HUES48 (cell line): Measurements from ENCODE around the gene RALY.

Source experiments
- H3K27ac ChIP-seq: one replicate; pipeline ENCODE4 v1.7.0; 2013; ENCODE audit warnings: low read depth, low read length, inconsistent platforms
- H3K27me3 ChIP-seq: 2 replicates; pipeline ENCODE4 v1.6.1; 2013; ENCODE audit warnings: mild to moderate bottlenecking, low read length; ENCODE audit not compliant: control insufficient read depth, insufficient read depth
- H3K36me3 ChIP-seq: 2 replicates; pipeline ENCODE4 v1.6.1; 2013; ENCODE audit warnings: low read length; ENCODE audit not compliant: control insufficient read depth, insufficient read depth
- H3K4me1 ChIP-seq: 2 replicates; pipeline ENCODE4 v1.6.1; 2013; ENCODE audit warnings: mild to moderate bottlenecking, low read length; ENCODE audit not compliant: control insufficient read depth, insufficient read depth
- H3K4me3 ChIP-seq: 2 replicates; pipeline ENCODE4 v1.5.1; 2013; ENCODE audit warnings: mild to moderate bottlenecking, low read depth, low read length
- H3K9ac ChIP-seq: 2 replicates; pipeline ENCODE4 v1.6.1; 2013; ENCODE audit warnings: mild to moderate bottlenecking, low read depth, low read length, moderate library complexity
- H3K9me3 ChIP-seq: 2 replicates; pipeline ENCODE4 v1.6.1; 2013; ENCODE audit warnings: low read length; ENCODE audit not compliant: control insufficient read depth, insufficient read depth

The RALY gene

GRCh38 chr20:33993576-33994221, at the start of gene RALY:
TSS of gene RALY (plus strand) at chr20:33993911. CDS start at chr20:34072075, 78,164 bp downstream.
- Histone ChIP-seq H3K9ac (peak within 1 kb of the TSS; percentile 95), H3K36me3 (no peaks in the 10 kb centered on the region), H3K4me3 (peak within 1 kb of the TSS; percentile 89), H3K9me3 (no peaks in the 10 kb centered on the region), H3K27ac (peak within 1 kb of the TSS; percentile 99), H3K4me1 (peaks cover 12% of the 10 kb centered on the region), H3K27me3 (no peaks in the 10 kb centered on the region)

- H3K9ac ChIP-seq = no peak overlapping the region
- no peak overlapping the region for H3K27ac ChIP-seq
- H3K36me3 ChIP-seq = no peaks in the 10 kb centered on the region
- H3K9me3 ChIP-seq = peaks cover 4% of the 10 kb centered on the region; the same call in 1 of the 2 replicates
- H3K4me1 ChIP-seq = no peaks in the 10 kb centered on the region
- H3K27me3 ChIP-seq = no peaks in the 10 kb centered on the region
- H3K4me3 ChIP-seq = no peak overlapping the region
Measured at GRCh38 chr20:33944914-33945313, 48.8 kb upstream of the RALY start.

DNA sequence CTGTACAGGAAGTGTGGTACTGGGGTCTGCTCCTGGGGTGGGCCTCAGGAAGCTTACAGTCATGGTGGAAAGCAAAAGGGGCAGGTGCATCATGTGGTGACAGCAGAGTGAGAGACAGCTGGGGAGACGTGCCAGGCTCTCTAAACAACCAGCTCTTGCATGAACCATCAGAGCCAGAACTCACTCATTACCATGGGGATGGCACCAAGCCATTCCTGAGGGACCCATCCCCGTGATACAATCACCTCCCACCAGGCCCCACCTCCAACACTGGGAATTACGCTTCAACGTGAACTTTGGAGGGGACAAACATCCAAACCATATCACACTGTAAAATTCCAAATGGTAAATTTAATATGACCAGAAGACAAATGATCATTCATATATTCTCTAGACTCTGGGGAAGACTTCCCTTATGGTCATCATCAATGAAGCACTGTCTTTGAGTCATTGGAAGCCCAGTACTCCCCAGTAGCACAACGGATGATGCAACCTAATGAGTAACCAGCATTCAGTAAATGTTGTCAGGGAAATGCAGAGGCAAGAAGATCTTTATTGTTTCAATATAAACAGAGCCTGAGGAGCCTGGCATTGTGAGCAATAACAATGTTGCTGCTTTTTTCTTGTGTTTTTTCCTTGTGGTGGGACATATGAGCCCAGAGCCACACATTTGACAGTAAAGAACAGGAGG, 48.2 kb upstream of the RALY start:
- Histone ChIP-seq H3K9me3 (peaks cover 4% of the 10 kb centered on the region; the same call in 1 of the 2 replicates), H3K27me3 (no peaks in the 10 kb centered on the region)

GRCh38 chr20:33947709-33948295, 45.9 kb upstream of the RALY start:
- H3K9me3 ChIP-seq = peaks cover 4% of the 10 kb centered on the region; the same call in 1 of the 2 replicates
- H3K27me3 ChIP-seq = no peaks in the 10 kb centered on the region
- no peak overlapping the region for H3K4me3 ChIP-seq
- no peaks in the 10 kb centered on the region for H3K4me1 ChIP-seq
- H3K9ac ChIP-seq = no peak overlapping the region
- no peaks in the 10 kb centered on the region for H3K36me3 ChIP-seq
- H3K27ac ChIP-seq = no peak overlapping the region

More for the DNA sequence above, 48.2 kb upstream of the RALY start:
- Histone ChIP-seq H3K9ac (no peak overlapping the region), H3K4me3 (no peak overlapping the region), H3K27ac (no peak overlapping the region), H3K36me3 (no peaks in the 10 kb centered on the region), H3K4me1 (no peaks in the 10 kb centered on the region)

GRCh38 chr20:33948480-33948879, 45.2 kb upstream of the RALY start:
- H3K9ac ChIP-seq = no peak overlapping the region
- H3K27me3 ChIP-seq = no peaks in the 10 kb centered on the region
- H3K4me3 ChIP-seq = no peak overlapping the region
- H3K36me3 ChIP-seq = no peaks in the 10 kb centered on the region
- H3K27ac ChIP-seq = no peak overlapping the region
- H3K9me3 ChIP-seq = peaks cover 4% of the 10 kb centered on the region; the same call in 1 of the 2 replicates
- no peaks in the 10 kb centered on the region for H3K4me1 ChIP-seq

- Histone ChIP-seq H3K9ac (no peak overlapping the region), H3K4me1 (no peaks in the 10 kb centered on the region), H3K4me3 (no peak overlapping the region), H3K36me3 (no peaks in the 10 kb centered on the region), H3K27ac (no peak overlapping the region), H3K9me3 (peaks cover 4% of the 10 kb centered on the region; the same call in 1 of the 2 replicates), H3K27me3 (no peaks in the 10 kb centered on the region)
Measured at GRCh38 chr20:33951171-33951570, 42.5 kb upstream of the RALY start.

DNA sequence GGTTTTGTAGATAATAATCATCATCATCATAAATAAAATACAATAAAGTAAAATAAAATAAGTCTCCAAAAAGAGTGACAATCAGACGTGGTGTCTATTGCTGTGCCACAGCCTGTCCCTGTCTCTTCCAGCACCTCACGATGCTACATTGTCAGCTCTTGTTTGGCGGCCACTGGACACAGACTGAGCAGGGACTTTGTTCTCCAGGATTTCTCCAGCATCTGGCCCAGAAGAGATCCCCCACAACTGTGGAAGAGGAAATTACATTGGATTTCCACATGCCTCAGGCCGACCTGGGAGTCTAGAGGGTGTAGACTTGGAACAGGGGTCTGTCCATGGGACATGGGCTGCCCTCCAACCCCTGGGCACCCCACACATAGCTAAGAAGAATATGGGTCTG, 39.2 kb upstream of the RALY start:
- Histone ChIP-seq H3K9me3 (no peaks in the 10 kb centered on the region), H3K9ac (no peak overlapping the region), H3K36me3 (no peaks in the 10 kb centered on the region), H3K4me3 (no peak overlapping the region), H3K4me1 (no peaks in the 10 kb centered on the region), H3K27ac (no peak overlapping the region), H3K27me3 (no peaks in the 10 kb centered on the region)

DNA sequence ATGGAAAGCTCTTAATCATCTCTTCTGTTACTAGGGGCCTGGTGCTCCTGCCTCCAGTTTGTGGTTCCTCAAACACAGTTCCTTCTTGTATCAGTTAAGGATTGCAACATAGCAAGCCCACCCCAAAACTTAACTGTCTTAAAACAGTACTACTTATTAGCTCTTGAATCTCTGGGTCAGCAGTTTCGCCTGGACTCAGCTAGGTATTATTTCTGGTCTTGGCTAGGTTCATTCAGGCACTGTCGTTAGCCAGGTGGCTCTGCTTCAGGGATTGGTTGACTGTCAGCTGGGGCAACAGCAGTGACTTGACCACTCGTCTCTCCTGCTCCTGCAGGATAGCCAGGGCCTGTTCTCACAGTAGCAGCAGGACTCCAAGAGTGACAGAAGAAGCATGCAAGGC, 30.0 kb upstream of the RALY start:
- H3K9me3 ChIP-seq = no peaks in the 10 kb centered on the region
- H3K4me3 ChIP-seq = no peak overlapping the region
- H3K27me3 ChIP-seq = no peaks in the 10 kb centered on the region
- no peaks in the 10 kb centered on the region for H3K36me3 ChIP-seq
- no peaks in the 10 kb centered on the region for H3K4me1 ChIP-seq
- H3K9ac ChIP-seq = no peak overlapping the region
- H3K27ac ChIP-seq = no peak overlapping the region

DNA sequence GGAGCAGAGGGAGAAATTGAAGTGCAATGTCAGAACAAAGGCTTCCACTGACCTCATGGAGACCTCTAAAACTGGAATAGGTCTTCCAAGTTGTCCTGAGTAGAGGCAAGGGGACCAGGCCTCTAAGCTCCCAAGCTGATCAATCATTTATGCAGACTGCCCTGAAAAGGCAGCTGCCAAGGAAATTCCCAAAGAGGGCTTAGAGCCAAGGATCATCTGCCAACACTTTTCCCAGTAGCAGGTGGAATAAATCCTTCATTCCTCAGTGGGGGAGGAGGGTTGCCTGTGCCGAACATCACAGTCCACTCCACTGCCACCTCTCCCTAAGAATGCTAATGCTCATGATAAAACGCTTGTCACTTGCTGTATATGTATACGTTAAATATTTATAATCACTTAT, 29.3 kb upstream of the RALY start:
- H3K9me3 ChIP-seq = no peaks in the 10 kb centered on the region
- H3K9ac ChIP-seq = no peak overlapping the region
- H3K27ac ChIP-seq = no peak overlapping the region
- no peaks in the 10 kb centered on the region for H3K27me3 ChIP-seq
- H3K4me3 ChIP-seq = no peak overlapping the region
- no peaks in the 10 kb centered on the region for H3K4me1 ChIP-seq
- H3K36me3 ChIP-seq = no peaks in the 10 kb centered on the region

DNA sequence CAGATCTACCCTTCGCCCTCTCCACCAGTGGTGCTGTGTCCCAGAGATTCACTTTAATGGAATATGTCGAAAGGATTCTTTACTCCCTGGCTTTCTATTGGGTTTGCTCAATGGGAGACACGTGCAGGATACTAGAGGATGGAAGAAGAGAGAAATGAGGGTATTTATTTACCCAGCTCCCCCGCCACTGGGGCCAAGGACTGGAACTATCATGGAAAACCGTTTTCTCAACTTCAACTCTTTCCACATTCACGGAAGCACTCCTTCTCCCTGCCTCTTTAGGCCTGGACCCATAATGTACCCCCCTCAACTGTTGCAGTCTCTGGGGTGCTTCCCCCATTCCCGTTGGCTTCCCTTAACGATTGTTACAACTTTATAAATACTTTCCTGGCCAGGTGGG, 26.6 kb upstream of the RALY start:
- Histone ChIP-seq H3K27ac (no peak overlapping the region), H3K9me3 (no peaks in the 10 kb centered on the region), H3K4me1 (no peaks in the 10 kb centered on the region), H3K36me3 (no peaks in the 10 kb centered on the region), H3K9ac (no peak overlapping the region), H3K4me3 (no peak overlapping the region), H3K27me3 (no peaks in the 10 kb centered on the region)

- no peak overlapping the region for H3K4me3 ChIP-seq
- no peaks in the 10 kb centered on the region for H3K36me3 ChIP-seq
- no peaks in the 10 kb centered on the region for H3K9me3 ChIP-seq
- H3K27ac ChIP-seq = no peak overlapping the region
- no peak overlapping the region for H3K9ac ChIP-seq
- no peaks in the 10 kb centered on the region for H3K4me1 ChIP-seq
- H3K27me3 ChIP-seq = no peaks in the 10 kb centered on the region
Measured at GRCh38 chr20:33969563-33969962, 24.1 kb upstream of the RALY start.
